Activated naive CD4-positive, alpha-beta T cell treated with anti-CD3 and anti-CD28 coated beads, Interleukin-2, amount 50 U/mL, for 16 hours (primary cell): ENCODE data around the gene DCTN3.

Experiments used
- DNase-seq: peaks from one replicate; pipeline ENCODE4 v3.0.0-alpha.2; 2020

The DCTN3 gene

GRCh38 chr9:34570809-34571480 is 49.4 kb downstream of the DCTN3 start:
- no peak for DNase-seq

- DNase-seq, result no peak
Measured at GRCh38 chr9:34570376-34570775, 49.9 kb downstream of the DCTN3 start.

GRCh38 chr9:34568774-34569173 is 51.5 kb downstream of the DCTN3 start:
- no peak for DNase-seq

GRCh38 chr9:34568133-34568532 is 52.2 kb downstream of the DCTN3 start:
- DNase-seq, result no peak

- DNase-seq, result no peak
Measured at GRCh38 chr9:34566972-34567371, 53.3 kb downstream of the DCTN3 start.

- no peak for DNase-seq
Measured at GRCh38 chr9:34566322-34566721, 54.0 kb downstream of the DCTN3 start.

GRCh38 chr9:34565856-34566255 is 54.4 kb downstream of the DCTN3 start:
- no peak for DNase-seq

- DNase-seq, result no peak
Measured at GRCh38 chr9:34564617-34565016, 55.7 kb downstream of the DCTN3 start.
